PFSK-1 (cell line): ENCODE measurements around the gene C1orf21.

ENCODE experiments used
- FOXP2 ChIP-seq: optimal IDR thresholded peaks from 2 replicates; pipeline ENCODE3; 2011; ENCODE audit warnings: borderline replicate concordance, control low read depth, inconsistent platforms; ENCODE audit not compliant: insufficient read depth; ENCODE audit errors: extremely low read length, extremely low read depth
- POLR2AphosphoS5 ChIP-seq: IDR thresholded peaks from 2 replicates; pipeline ENCODE4 v1.6.1; 2012; ENCODE audit warnings: low read depth, mild to moderate bottlenecking, control low read depth, low read length, moderate library complexity
- REST ChIP-seq, 2 experiments: IDR thresholded peaks; 2 replicates each; pipeline versions ENCODE4 v1.6.1 to v1.8.0; 2011 to 2012; ENCODE audit warnings: low read depth in 2 of 2, low read length in 2 of 2, control low read depth in 1 of 2, inconsistent platforms in 1 of 2, mild to moderate bottlenecking in 1 of 2, moderate library complexity in 1 of 2; ENCODE audit not compliant: insufficient read depth in 1 of 2
- SIN3A ChIP-seq: IDR thresholded peaks from 2 replicates; pipeline ENCODE4 v1.6.1; 2012; ENCODE audit warnings: mild to moderate bottlenecking, low read length, moderate library complexity, borderline replicate concordance; ENCODE audit not compliant: insufficient read depth
- TAF1 ChIP-seq: IDR thresholded peaks from 2 replicates; pipeline ENCODE4 v1.6.1; 2012; ENCODE audit warnings: low read length, control low read depth, borderline replicate concordance; ENCODE audit not compliant: insufficient read depth

The C1orf21 gene

GRCh38 chr1:184616504-184616903, 229.7 kb downstream of the C1orf21 start:
- TF ChIP-seq POLR2AphosphoS5, result no peak
- no peak for TF ChIP-seq REST (IDR thresholded peaks at IDR 0.05; ENCODE audit: insufficient read depth in 1 of 2, low read depth in 2 of 2, low read length in 2 of 2)
- TF ChIP-seq TAF1, result no peak
- no peak for TF ChIP-seq SIN3A
- no peak for TF ChIP-seq FOXP2

- TF ChIP-seq REST (IDR thresholded peaks at IDR 0.05; ENCODE audit: insufficient read depth in 1 of 2, low read depth in 2 of 2, low read length in 2 of 2) (no peak), FOXP2 (no peak), SIN3A (no peak), POLR2AphosphoS5 (no peak), TAF1 (no peak)
These were observed 230.7 kb downstream of the C1orf21 start for GRCh38 chr1:184617433-184618029.

GRCh38 chr1:184618851-184619250, 232.0 kb downstream of the C1orf21 start:
- no peak for TF ChIP-seq TAF1
- no peak for TF ChIP-seq REST (IDR thresholded peaks at IDR 0.05; ENCODE audit: insufficient read depth in 1 of 2, low read depth in 2 of 2, low read length in 2 of 2)
- TF ChIP-seq POLR2AphosphoS5, result no peak
- TF ChIP-seq FOXP2, result no peak
- no peak for TF ChIP-seq SIN3A

GRCh38 chr1:184620469-184620868, 233.6 kb downstream of the C1orf21 start:
- TF ChIP-seq POLR2AphosphoS5, result no peak
- no peak for TF ChIP-seq FOXP2
- TF ChIP-seq SIN3A, result no peak
- TF ChIP-seq TAF1, result no peak
- no peak for TF ChIP-seq REST (IDR thresholded peaks at IDR 0.05; ENCODE audit: insufficient read depth in 1 of 2, low read depth in 2 of 2, low read length in 2 of 2)
